HepG2 (cell line): ENCODE data around the gene RARG. TPM values are rescaled to one million over a fixed set of nuclear protein-coding genes. Genes with fewer than 3 reads are reported as not detected.

Experiments used
- ATF5 ChIP-seq: sonication (generic); formaldehyde crosslinking; IDR thresholded peaks from 2 replicates; pipeline ENCODE4 v1.4.0; 2020; ENCODE audit warnings: mild to moderate bottlenecking, low read depth, missing genetic modification reagents
- CREB3 ChIP-seq: sonication (generic); formaldehyde crosslinking; IDR thresholded peaks from 2 replicates; pipeline ENCODE4 v1.5.0; 2020; ENCODE audit warnings: missing genetic modification reagents
- DMAP1 ChIP-seq: IDR thresholded peaks from 2 replicates; pipeline ENCODE4 v1.6.1; 2016
- MEF2D ChIP-seq: sonication (generic); formaldehyde crosslinking; IDR thresholded peaks from 2 replicates; pipeline ENCODE4 v1.5.1; 2020; ENCODE audit warnings: mild to moderate bottlenecking, missing genetic modification reagents
- NFAT5 ChIP-seq: sonication (generic); formaldehyde crosslinking; IDR thresholded peaks from 2 replicates; pipeline ENCODE4 v1.4.0; 2020; ENCODE audit warnings: missing genetic modification reagents
- NFE2 ChIP-seq: sonication (generic); formaldehyde crosslinking; IDR thresholded peaks from 2 replicates; pipeline ENCODE4 v1.4.0; 2020; ENCODE audit warnings: missing genetic modification reagents
- NRL ChIP-seq: sonication (generic); formaldehyde crosslinking; IDR thresholded peaks from 2 replicates; pipeline ENCODE4 v1.5.0; 2020; ENCODE audit warnings: missing genetic modification reagents, mild to moderate bottlenecking, moderate library complexity, borderline replicate concordance
- PHF8 ChIP-seq: sonication (generic); formaldehyde crosslinking; IDR thresholded peaks from 2 replicates; pipeline ENCODE4 v1.5.0; 2020; ENCODE audit warnings: missing genetic modification reagents
- POLR2AphosphoS5 ChIP-seq: IDR thresholded peaks from 2 replicates; pipeline ENCODE4 v1.6.1; 2012; ENCODE audit warnings: low read depth, low read length
- XRCC5 ChIP-seq: fragments of 200-400 bp; formaldehyde crosslinking; optimal IDR thresholded peaks from 2 replicates; pipeline ENCODE3; 2017; ENCODE audit warnings: mild to moderate bottlenecking, low read length
- ZBTB8A ChIP-seq: sonication (generic); formaldehyde crosslinking; IDR thresholded peaks from 2 replicates; pipeline ENCODE4 v1.4.0; 2020; ENCODE audit warnings: mild to moderate bottlenecking, low read depth, missing genetic modification reagents, borderline replicate concordance
- ZFP36L1 ChIP-seq: sonication (generic); formaldehyde crosslinking; IDR thresholded peaks from 2 replicates; pipeline ENCODE4 v1.8.0; 2022; ENCODE audit warnings: mild to moderate bottlenecking, missing genetic modification reagents, moderate library complexity
- ZNF20 ChIP-seq: sonication (generic); formaldehyde crosslinking; IDR thresholded peaks from 2 replicates; pipeline ENCODE4 v1.4.0; 2020; ENCODE audit warnings: mild to moderate bottlenecking, moderate library complexity, missing genetic modification reagents
- ZNF235 ChIP-seq: sonication (generic); formaldehyde crosslinking; IDR thresholded peaks from 2 replicates; pipeline ENCODE4 v1.8.1; 2023; ENCODE audit warnings: mild to moderate bottlenecking, missing genetic modification reagents, borderline replicate concordance
- ZNF260 ChIP-seq: sonication (generic); formaldehyde crosslinking; IDR thresholded peaks from 2 replicates; pipeline ENCODE4 v1.4.0; 2020; ENCODE audit warnings: missing genetic modification reagents, low read depth, mild to moderate bottlenecking, borderline replicate concordance
- ZNF687 ChIP-seq: sonication (generic); formaldehyde crosslinking; IDR thresholded peaks from 2 replicates; pipeline ENCODE4 v1.5.1; 2020; ENCODE audit warnings: mild to moderate bottlenecking, missing genetic modification reagents, moderate library complexity
- ZNF691 ChIP-seq: sonication (generic); formaldehyde crosslinking; IDR thresholded peaks from 2 replicates; pipeline ENCODE4 v1.4.0; 2020; ENCODE audit warnings: missing genetic modification reagents, low read depth, mild to moderate bottlenecking, borderline replicate concordance
- ZNF773 ChIP-seq: sonication (generic); formaldehyde crosslinking; IDR thresholded peaks from 2 replicates; pipeline ENCODE4 v1.4.0; 2020; ENCODE audit warnings: missing genetic modification reagents, borderline replicate concordance
- polyA plus RNA-seq, 8 experiments: library from polyadenylated mRNA; depleted of rRNA in 3 of 8; stranded (reverse) in 7 of 8; unstranded in 1 of 8; fragments of >200 nt; fragmentation: Illumina TruSeq in 4 of 8; extraction: Trizol in 4 of 8; gene quantifications; 2 replicates each; pipeline versions ENCODE4 v1.2.1 to v1.2.3, GENCODE V29; 2011 to 2016; ENCODE audit warnings: low read depth in 4 of 8, missing spikeins in 1 of 8, mixed read lengths in 1 of 8; ENCODE audit not compliant: insufficient read depth in 1 of 8
- total RNA-seq, 5 experiments: library from RNA; depleted of rRNA; stranded (reverse); fragments of >200 nt; fragmentation: Illumina TruSeq; extraction: Trizol; gene quantifications; 2 replicates each; pipeline ENCODE4 v1.2.3, GENCODE V29; 2016; ENCODE audit warnings: low read depth in 1 of 5

RARG gene
- total and polyA plus RNA-seq, 2 of the 13 experiments (the other 11 are each of a cell fraction or from before 2014, with no cell fraction given), result 0.77 to 1.5 TPM

GRCh38 chr12:53174881-53175491 is 57.0 kb downstream of the RARG start (continued):
- TF ChIP-seq ZNF260 (CRISPR knock-in tag), result no peak
- TF ChIP-seq ZNF687 (CRISPR knock-in tag), result no peak; the same call in 1 of the 2 replicates
- no peak; the same call in 1 of the 2 replicates for TF ChIP-seq DMAP1
- no peak for TF ChIP-seq NFE2 (CRISPR knock-in tag)
- peak; percentile 70 for TF ChIP-seq XRCC5
- no peak for TF ChIP-seq MEF2D (CRISPR knock-in tag)
- TF ChIP-seq ZBTB8A, result no peak
- TF ChIP-seq NFAT5 (CRISPR knock-in tag), result no peak
- no peak for TF ChIP-seq NRL
- no peak for TF ChIP-seq ZNF773 (CRISPR knock-in tag)
- TF ChIP-seq ZNF20 (CRISPR knock-in tag), result no peak
- no peak for TF ChIP-seq PHF8 (CRISPR knock-in tag)
- TF ChIP-seq ZNF691 (CRISPR knock-in tag), result 0 out of 2 replicates have a peak, but pooled peaks have one; percentile 37
- no peak for TF ChIP-seq ZFP36L1 (CRISPR knock-in tag)
- no peak for TF ChIP-seq CREB3 (CRISPR knock-in tag)
- no peak for TF ChIP-seq ZNF235 (CRISPR knock-in tag)
- TF ChIP-seq ATF5 (CRISPR knock-in tag), result no peak
- no peak for TF ChIP-seq POLR2AphosphoS5
